D721Med (cell line): Measurements from ENCODE around the gene ARFIP1.
"Not testable (repeated sequence)": the region's sequence is repeated elsewhere in the genome, so short reads cannot be mapped to it uniquely, and the experiment has no call there.

Experiments used
- DNase-seq: peaks from one replicate; pipeline ENCODE4 v3.0.0; 2011; ENCODE audit warnings: low spot score; ENCODE audit not compliant: insufficient read length
- FAIRE-seq: peaks from 2 replicates; lab custom pipeline; 2011; peaks lifted over from hg19 to GRCh38; lab: Jason Lieb, UNC
- TF ChIP-seq, protein P1 (sequence below): IDR thresholded peaks from 2 replicates; pipeline ENCODE4 v1.5.1; 2012; ENCODE audit warnings: mild to moderate bottlenecking, control low read depth; ENCODE audit not compliant: insufficient read depth; ENCODE audit errors: missing control alignments

ARFIP1 gene

GRCh38 chr4:152738827-152739226, 40.9 kb upstream of the ARFIP1 start:
- FAIRE-seq: no peak
- TF ChIP-seq, protein P1, sequence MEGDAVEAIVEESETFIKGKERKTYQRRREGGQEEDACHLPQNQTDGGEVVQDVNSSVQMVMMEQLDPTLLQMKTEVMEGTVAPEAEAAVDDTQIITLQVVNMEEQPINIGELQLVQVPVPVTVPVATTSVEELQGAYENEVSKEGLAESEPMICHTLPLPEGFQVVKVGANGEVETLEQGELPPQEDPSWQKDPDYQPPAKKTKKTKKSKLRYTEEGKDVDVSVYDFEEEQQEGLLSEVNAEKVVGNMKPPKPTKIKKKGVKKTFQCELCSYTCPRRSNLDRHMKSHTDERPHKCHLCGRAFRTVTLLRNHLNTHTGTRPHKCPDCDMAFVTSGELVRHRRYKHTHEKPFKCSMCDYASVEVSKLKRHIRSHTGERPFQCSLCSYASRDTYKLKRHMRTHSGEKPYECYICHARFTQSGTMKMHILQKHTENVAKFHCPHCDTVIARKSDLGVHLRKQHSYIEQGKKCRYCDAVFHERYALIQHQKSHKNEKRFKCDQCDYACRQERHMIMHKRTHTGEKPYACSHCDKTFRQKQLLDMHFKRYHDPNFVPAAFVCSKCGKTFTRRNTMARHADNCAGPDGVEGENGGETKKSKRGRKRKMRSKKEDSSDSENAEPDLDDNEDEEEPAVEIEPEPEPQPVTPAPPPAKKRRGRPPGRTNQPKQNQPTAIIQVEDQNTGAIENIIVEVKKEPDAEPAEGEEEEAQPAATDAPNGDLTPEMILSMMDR: no peak

GRCh38 chr4:152747444-152747843, 32.3 kb upstream of the ARFIP1 start:
- FAIRE-seq (no peak), DNase-seq (no peak)
- TF ChIP-seq, protein P1: no peak

More at GRCh38 chr4:152738827-152739226, 40.9 kb upstream of the ARFIP1 start:
- DNase-seq: no peak

- TF ChIP-seq, protein P1: no peak
- FAIRE-seq (no peak), DNase-seq (no peak)
Measured at GRCh38 chr4:152748619-152749018, 31.1 kb upstream of the ARFIP1 start.

GRCh38 chr4:152763796-152764195, 16.0 kb upstream of the ARFIP1 start:
- TF ChIP-seq, protein P1: no peak
- DNase-seq (no peak), FAIRE-seq (no peak)

DNA sequence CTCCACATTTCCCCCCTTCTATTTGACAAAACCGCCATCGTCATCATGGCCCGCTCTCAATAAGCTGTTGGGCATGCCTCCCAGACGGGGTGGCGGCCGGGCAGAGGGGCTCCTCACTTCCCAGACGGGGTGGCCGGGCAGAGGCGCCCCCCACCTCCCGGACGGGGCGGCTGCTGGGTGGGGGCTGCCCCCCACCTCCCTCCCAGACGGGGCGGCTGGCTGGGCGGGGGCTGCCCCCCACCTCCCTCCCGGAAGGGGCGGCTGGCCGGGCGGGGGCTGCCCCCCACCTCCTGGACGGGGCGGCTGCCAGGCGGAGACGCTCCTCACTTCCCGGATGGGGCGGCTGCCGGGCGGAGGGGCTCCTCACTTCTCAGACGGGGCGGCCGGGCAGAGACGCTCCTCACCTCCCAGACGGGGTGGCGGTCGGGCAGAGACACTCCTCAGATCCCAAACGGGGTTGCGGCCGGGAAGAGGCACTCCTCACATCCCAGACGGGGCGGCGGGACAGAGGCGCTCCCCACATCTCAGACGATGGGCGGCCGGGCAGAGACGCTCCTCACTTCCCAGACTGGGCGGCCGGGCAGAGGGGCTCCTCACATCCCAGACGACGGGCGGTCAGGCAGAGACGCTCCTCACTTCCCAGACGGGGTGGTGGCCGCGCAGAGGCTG, 14.6 kb upstream of the ARFIP1 start:
- not testable (repeated sequence) for FAIRE-seq, DNase-seq

DNA sequence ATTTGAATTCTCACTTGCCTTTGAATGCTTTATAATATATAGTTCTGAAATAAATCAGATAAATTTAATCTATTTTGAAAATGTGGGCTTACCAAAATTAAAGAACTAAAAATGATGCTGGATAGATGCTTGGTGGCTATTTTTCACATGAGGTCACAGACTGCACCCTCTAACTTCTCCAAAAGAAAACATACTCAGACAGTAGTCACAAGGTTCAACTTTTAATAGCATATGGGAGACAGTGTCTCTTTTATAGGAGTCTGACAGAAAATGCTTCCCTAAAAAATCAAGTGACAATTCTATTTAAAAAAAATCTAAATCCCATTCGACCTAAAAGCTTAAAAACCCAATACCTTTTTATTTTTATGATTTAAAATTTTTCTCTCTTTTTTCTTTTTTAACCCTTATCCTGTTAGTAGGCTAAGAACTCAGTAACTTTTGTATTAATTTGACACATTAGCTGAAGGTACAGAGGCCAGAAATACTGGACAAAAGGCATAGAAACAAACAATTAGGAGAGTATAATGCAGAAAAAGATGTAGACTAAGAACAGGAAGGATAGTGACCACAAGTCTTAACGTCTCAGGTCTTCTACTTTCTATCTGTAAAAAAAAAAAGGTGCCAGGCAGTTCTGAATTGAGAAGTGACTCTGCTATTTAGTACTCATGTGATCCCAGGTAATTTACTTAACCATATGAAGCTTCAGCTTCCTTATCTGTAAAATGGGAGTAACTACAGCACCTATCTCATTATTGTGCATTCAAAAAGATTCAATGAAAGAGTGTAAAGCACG, 7.8 kb upstream of the ARFIP1 start:
- DNase-seq (no peak), FAIRE-seq (no peak)
- TF ChIP-seq, protein P1: no peak

DNA sequence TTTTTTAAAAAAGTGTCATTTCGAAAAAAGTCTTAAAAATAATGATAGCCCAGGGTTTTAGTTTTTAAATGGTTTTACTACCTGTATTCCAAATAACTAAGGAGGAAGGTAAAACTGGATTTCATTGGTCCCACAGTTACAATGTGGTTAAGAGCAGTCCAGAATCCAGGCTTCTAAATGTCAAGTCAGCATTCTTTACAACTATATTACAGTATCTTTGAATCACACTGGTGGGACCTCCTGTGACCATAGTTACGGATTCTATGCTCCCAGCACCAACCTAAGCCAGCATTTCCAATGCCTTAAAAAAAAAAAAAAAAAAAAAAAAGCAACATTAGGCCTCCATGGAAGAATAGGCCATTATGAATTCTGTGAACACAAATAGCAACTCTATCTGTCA, 6.4 kb upstream of the ARFIP1 start:
- TF ChIP-seq, protein P1: no peak
- FAIRE-seq: no peak
- DNase-seq: no peak
